ENCODE results near the gene MYLK4. TPM values are rescaled to one million over a fixed set of nuclear protein-coding genes. Genes with fewer than 3 reads are reported as not detected.

The MYLK4 gene
- total RNA-seq, 1 donor from 2014 or later, result 0.41 TPM

DNA sequence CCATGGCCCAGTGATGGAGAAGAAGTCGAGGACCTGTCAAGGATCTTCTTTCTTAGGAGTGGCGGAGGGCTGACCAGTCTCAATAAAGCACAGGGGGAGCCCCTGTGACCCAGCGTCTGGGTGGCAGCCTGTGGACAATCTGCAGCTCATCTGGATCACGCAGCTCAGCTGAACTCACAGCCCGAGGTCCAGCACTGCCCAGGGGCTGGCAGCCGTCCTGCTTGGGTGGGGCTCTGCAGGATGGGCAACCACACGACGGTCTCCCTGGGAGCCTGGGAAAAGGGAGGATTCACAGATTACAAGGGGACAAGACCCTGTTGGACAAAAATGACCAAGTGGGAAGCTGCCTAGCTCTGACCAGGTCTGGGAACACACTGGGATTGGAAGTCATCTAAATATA lies 110.8 kb downstream of the MYLK4 start:
- DNase-seq (ENCODE audit: low spot score in 2 of 2) (no peak), FAIRE-seq (no peak)

DNA sequence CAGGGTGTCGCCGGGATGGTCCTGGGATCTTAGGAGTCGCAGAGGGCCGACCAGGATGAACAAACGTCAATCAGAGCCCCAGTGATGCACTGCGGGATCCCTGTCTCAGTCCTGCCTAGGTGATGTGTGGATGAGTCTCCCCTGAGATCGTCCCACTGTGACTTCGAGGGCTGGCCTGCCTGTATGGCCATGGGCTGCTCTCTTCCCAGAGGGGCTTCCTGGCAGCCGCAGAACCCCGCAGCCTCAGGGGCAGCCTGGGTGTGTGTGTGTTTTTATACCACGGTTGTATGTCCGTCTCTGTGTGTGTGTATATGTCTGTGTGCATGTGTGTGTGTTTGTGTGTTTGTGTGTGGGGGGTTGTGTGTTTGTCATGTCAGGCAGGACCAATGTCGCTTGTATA lies 111.6 kb downstream of the MYLK4 start:
- DNase-seq (ENCODE audit: low spot score in 2 of 2), result no peak
- FAIRE-seq, result no peak

DNA sequence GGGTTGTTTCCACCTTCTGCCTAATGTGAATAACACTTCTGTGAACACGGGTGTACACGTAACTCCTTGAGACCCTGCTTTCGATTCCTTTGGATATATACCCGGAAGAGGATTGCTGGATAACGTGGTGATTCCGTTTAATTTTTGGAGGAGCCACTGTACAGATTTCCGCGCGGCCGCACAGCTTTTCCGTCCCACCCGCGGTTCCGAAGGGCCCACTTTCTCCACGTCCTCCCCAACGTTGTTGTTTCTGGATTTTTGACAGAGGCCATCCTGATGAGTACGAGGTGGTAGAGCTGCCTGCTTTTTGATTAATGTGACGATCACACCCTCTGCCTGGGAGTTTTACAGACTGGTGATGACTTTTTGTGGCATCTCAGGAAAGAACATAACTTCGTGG lies 114.0 kb downstream of the MYLK4 start:
- DNase-seq (ENCODE audit: low spot score in 2 of 2), result no peak
- FAIRE-seq, result no peak

DNA sequence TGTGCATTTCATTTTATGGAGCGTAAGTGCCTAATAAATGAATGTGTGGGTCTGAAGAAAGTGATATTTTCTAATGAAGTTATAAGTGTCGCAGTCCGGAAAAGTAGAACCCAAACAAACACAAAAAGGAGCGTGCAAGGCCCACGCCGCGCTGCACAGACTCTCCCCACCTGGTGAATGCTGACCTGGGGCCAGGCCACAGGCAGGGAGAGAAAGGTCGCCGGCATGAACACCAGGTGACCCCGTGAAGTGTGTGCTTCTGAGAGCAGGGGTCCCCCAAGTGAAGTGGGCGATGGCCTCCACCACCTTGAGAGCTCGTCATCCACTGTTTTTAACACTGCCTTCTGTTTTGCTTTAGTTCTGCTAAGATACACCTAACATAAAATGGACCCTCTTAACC lies 114.8 kb downstream of the MYLK4 start:
- no peak for DNase-seq (ENCODE audit: low spot score in 2 of 2)
- FAIRE-seq, result no peak

DNA sequence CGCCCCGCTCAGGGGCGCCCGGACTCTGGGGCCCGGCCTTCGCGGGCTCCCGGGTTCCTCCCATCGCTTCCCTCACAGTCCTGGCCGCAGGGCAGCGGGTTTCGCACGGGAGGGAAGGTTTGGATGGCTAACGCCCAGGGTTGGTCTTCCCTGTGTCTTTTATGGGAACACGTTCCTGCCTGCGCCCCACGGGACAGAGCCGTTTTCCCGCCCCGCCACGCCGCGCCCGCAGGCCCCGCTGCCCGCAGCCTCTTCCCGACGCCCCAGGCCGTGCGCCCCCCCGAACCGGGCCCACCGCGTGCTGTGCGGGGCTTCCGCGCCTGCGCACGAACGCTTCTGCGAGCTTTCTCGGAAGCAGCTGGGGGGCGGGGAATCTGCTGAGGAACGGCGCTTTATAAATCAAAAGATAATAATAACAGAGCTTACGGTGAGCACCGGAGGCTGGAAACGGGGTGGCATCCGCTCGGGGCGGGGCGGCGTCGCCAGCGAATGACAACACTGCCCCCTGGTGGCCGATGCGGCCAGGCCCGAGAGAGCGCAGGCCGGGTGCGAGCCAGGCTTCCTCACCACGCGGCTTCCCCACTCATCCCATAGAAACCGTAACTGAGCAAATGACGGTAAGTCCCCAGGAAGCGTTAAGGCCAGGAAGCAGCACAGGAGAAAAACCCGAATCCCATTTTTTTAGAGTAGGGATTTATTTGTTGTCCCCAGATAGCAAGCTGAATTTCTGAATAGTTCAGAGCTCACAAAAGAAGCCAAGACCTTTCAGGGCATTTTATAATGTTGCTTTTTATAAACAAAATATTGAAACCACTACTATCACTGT lies 116.4 kb downstream of the MYLK4 start:
- peak; percentile 78 to 84 for DNase-seq (ENCODE audit: low spot score in 2 of 2)
- FAIRE-seq, result no peak

DNA sequence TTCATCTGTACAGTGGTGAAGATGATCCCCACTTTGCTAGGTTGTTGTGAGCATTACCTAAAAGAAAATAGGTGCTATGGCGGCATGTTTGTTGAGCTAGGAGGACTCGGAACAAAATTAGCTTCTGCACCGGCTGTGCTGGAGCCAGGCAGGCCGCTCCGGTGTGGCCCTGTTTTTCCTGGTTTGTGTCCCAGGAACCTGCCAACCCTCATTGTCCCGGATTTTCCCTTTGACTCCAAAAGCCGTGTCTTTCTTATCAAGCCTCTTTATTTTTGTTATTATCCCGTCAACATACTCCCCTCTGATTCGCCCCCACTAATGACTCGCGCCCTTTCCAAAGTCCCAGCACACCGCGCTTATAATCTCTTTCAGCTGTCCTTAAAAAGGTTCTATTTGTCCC lies 117.0 kb downstream of the MYLK4 start:
- DNase-seq (ENCODE audit: low spot score in 2 of 2), result no peak
- no peak for FAIRE-seq

DNA sequence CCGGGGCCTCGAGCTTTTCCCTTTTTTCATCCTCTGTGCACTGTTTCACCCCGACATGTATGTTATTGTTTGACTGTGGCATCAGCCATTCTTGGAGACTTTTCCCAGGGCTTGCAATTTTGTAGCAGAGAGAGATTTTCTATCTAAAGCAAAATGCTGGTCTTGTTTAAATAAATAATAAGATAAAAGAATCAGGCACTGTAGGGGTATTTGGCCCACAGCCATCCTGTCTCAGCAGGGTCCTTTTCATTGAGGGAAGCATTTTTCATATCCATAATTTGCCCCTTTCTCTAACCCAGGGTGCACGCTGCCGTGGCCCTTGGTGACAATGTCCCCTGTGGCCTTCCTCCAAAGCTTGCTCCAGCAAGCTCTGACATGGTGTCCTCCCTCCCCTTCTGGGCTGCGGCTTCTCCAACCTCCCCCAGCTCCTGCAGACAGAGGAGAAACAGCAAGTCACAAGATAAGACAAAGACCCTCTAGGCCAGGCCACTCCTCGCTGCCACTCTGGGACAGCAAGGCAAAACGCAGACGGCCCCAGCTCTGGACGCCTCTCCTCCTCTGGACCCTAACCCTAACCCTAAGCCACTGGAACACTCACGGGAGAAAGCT lies 117.6 kb downstream of the MYLK4 start:
- DNase-seq (ENCODE audit: low spot score in 2 of 2), result no peak
- no peak for FAIRE-seq

DNA sequence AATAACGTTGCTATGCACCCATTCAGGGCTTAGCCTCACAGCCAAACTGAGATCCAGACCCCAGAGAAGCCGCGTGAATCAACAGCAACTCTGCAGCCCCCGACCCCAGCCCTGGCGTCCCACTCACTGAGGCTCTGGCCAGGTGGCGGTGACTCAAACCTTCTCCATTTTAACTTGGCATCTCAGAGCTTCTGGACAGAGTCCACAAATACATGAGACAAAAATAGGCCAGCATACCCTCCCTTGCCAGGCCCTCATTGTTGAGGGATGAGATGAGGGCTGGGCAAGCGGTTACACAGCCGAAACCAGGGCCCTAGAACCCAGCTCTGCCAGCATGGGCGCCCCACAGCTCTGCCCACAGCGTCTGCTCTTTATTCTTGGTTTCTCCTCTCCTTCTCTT lies 118.4 kb downstream of the MYLK4 start:
- no peak for FAIRE-seq
- peak in 1 of 2 donors; percentile 28 for DNase-seq (ENCODE audit: low spot score in 2 of 2)

DNA sequence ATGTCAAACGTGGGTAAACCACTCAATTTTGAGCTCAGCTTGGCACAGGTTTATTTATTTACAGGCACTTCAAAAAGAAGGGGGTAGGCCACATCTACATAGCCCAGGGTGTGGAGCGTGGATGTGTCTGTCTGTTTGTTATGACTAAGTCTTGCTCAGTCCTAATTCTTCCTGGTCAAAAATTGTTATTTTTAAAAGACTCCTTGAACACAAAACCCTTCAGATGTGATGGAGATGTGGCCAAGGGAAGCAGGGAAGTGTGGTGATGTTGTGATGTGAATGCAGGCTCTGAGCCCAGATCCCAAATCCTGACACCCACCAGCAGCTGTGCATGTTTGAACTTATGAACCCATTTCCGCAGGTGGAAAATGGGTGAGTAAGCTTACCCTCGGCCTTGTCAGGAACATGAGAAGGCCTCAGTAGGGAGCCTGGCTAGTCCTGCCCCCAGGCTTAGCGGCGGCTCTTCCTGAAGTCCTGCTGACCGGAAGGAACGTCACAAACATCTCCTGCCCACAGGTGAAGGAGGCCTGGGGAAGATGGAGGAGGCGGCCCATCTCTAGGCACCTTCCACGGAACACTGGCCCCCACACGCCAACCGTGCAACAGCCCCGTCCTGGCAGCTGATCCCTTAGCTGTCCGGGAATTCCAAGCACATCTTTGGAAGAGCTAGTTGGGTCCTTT lies 119.7 kb downstream of the MYLK4 start:
- no peak for DNase-seq (ENCODE audit: low spot score in 2 of 2)
- FAIRE-seq, result no peak

DNA sequence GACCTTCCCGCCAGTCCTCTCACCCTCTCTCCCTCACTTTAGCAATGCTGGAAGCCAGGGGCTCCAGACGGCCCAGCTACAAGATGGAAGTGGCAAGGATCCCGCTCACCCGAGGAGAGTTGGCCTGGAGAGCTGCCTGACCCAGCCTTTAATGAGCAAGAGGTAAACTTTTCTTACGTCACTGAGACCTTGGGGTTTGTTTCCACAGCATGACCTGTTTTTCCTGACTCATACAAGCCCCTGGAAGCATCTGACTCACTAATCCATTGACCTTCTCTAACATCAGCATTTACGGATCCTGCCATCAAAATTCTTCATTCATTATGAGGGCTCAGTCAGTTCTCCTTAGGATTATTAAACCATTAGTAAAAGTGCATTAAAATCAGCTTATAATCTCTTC lies 120.4 kb downstream of the MYLK4 start:
- no peak for DNase-seq (ENCODE audit: low spot score in 2 of 2)

DNA sequence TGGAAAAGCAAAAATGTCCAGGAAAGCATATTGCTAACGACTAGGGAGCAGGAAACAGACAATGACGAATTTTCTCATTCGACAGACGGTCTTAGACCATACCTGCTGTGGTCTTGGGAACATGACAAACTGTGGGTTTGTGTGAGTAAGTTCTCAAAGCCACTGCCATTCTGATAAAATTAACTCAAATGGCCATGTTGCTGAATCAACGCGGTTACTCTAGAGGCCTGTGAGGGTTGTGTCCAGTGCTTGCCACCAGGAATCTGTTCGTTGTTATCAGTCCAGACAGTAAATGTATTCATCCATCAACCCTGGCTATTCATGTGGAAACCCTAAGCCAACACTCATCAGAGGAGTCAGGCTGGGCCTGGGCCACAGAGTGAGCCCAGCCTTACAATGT lies 124.3 kb downstream of the MYLK4 start:
- FAIRE-seq (no peak), DNase-seq (ENCODE audit: low spot score in 2 of 2) (no peak)

More for the DNA sequence above, 120.4 kb downstream of the MYLK4 start:
- FAIRE-seq, result no peak

DNA sequence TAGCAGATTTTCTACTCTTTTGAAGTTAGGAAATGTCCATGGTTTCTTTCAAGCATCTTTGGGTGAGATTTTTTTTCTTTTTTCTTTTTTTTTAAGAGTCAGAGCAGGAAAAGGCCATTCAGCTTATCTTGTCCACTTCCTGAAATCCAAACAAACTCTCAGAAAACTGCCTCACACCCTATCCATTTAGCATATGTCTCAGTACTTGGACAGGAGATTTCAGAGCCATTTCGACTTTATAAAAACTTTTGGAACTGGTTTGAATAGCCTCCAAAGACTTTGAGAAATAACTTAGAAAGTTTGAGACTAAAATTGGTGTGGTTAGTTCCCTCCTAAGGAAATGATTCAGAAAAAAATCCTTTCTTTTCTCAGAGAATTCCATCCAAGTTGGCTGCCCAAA lies 125.1 kb downstream of the MYLK4 start:
- no peak for DNase-seq (ENCODE audit: low spot score in 2 of 2)
- no peak for FAIRE-seq

DNA sequence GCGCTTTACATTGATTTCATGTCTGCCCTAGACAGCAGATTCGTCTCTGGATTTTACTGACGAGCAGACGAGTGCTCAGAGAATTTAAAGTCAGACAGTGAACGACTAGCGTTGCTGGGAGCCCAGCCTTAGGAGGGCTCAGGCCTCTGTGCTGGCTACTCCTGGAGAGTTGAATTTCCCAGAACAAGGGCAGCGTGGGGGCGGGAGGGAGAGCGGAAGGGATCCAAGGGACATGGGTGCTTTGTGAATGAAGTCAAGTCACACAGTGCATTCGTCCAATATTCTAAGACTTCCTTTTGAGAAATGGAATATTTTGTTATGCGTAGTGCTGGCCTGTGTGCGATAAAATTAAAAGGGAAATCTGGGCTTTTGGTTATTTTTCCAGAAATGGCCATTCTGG lies 126.5 kb downstream of the MYLK4 start:
- DNase-seq (ENCODE audit: low spot score in 2 of 2), result no peak
- FAIRE-seq, result no peak

DNA sequence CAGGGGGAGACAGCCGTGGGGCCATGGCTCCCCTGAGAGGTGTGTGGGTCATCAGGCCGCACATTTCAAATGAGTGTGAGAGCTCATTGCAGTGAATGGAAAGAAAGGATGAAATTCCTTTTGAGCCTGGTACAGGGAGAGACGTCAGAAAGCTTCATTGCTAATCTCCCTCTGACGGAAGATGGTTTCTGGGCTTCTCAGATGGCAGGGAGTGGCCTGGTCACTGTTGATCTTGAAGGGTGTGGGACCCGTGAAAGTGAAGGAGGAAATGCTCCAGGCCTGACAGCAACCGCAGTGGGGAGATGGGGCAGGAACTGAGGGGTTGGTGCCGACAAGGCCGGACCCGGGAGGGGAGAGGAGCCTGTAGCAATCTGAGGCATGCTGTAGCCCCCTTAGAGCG lies 127.4 kb downstream of the MYLK4 start:
- DNase-seq (ENCODE audit: low spot score in 2 of 2) (no peak), FAIRE-seq (no peak)

DNA sequence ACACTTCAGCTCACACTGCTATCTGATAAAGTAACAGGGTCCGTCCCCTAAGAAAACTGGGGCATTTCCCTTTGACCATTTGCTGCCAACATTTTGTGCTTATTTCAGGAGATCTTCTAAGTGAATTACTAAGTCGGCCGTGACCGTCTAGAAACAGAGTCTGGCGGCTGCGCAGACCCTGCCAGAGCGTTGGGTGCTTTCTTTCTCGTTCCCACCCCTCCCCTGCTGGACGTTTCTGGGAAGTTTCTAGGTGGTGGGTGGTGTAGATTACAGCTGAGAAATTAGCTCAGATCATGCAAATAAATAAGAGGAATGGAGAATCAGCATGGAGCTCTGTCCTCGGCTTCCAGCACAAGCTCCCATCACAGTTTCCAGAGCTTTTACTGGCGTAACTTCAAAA lies 128.1 kb downstream of the MYLK4 start:
- FAIRE-seq (no peak), DNase-seq (ENCODE audit: low spot score in 2 of 2) (no peak)

DNA sequence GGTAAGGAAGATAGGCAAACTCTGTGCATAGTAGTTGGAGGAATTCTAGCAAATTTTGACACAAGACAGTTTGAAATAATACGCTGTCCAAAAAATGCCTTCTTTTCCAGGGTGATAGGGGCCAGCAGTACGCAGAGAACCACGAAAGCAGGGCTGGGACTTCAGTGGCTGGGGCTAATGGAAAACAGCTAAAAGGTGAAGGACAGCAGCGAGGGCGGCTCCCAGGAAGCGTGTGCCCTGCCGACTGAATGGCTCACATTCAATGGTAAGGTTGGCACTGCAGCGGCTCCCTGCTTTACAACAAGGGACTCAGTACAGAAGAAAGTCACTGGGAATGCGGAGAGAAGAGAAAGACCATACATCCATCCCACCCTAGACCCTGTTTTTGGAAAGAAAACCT lies 131.1 kb downstream of the MYLK4 start:
- FAIRE-seq (no peak), DNase-seq (ENCODE audit: low spot score in 2 of 2) (no peak)

DNA sequence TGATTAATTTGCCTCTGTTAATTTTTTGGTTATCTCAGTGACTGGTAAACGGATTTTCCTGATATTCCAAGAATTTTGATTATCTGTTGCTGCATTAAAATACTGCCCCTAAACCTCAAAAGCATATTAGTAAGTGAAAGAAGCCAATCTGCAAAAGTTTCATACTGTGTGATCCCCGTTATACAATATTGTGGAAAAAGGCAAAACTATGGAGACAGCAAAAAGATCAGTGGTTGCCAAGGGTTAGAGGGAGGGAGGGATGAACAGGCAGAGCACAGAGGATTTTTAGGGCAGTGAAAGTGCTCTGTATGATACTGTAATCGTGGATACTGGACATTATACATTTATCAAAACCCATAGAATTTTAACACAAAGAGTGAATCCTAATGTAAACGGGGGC lies 133.0 kb downstream of the MYLK4 start:
- FAIRE-seq, result no peak

DNA sequence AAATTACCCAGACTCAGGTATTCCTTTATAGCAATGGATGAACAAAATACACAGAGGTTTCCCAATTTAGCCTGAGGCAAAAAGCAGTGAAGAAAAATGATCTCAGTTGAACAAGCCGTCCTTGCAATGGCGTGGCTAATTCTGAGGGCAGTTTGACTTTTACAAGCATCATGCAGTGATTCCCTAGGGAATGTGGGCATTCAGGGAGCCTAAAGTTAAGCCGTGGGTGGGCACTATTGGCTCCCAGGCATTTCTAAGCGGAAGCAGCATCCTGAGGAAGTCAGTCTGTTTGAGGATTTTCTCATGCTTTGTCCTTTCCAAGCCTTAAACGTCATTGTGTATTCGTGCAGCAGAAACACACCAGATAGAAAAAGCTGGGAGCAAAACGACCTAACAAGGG lies 133.9 kb downstream of the MYLK4 start:
- DNase-seq (ENCODE audit: low spot score in 2 of 2), result no peak
- FAIRE-seq, result no peak

More for the DNA sequence above, 133.0 kb downstream of the MYLK4 start:
- no peak for DNase-seq (ENCODE audit: low spot score in 2 of 2)

DNA sequence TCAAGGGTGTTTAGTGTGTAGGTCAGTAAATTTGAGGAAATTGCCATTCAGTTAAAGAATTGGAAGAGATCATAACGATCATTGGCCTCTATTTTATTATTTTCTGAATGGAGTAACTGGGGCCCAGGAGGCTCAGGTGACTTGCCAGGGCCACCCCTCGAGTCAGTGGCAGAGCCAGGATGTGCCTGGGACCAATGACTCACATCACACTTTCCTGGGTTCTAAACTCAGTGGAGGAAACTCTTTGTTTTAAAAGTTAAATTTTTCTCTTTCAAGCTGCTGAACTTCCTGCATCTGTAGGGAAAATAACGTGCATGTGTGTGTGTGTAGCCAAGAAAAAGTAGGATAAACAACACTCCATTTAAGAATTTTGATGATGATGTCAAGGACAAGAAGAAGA lies 135.5 kb downstream of the MYLK4 start:
- DNase-seq (ENCODE audit: low spot score in 2 of 2) (no peak), FAIRE-seq (no peak)

DNA sequence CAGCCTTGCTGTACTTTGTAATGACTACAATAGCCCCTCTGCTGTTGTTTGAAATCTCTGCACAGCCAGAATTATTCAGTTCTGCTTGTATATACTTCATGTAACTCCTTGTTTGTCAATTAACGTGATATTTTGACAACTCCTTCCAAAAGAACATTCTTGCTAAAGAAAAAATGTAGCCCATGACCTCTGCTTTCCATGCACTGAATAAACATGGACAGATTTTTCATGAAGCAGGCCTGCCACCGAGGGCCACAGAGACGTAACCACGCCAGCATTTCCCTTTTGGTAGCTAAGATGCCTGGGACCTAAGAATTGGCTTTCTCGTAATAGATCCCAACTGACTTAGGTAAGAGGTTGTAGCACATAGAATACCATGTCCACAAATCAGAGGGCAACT lies 135.9 kb downstream of the MYLK4 start:
- FAIRE-seq, result no peak
- no peak for DNase-seq (ENCODE audit: low spot score in 2 of 2)

DNA sequence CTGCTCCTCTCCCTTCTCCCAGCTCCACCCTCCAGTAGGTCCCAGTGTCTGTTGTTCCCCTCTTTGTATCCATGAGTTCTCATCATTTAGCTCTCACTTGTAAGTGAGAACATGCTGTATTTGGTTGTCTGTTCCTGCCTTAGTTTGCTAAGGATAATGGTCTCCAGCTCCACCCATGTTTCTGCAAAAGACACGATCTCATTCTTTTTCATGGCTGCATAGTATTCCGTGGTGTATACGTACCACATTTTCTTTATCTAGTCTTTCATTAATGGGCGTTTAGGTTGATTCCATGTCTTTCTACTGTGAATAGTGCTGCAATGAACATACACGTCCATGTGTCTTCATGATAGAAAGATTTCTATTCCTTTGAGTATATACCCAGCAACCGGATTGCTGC lies 136.6 kb downstream of the MYLK4 start:
- FAIRE-seq (no peak), DNase-seq (ENCODE audit: low spot score in 2 of 2) (no peak)
